22Rv1 (cell line): Measurements from ENCODE around the gene SPTBN1.
A peak's percentile ranks its signal among the peaks of the same experiment; 100 is the strongest.

Experiments used
- H3K27ac ChIP-seq: fragments of 450-650 bp; 2 replicates; pipeline ENCODE4 v1.5.1; 2017
- CTCF ChIP-seq: fragments of 450-650 bp; IDR thresholded peaks from 2 replicates; pipeline ENCODE4 v1.5.1; 2017; ENCODE audit warnings: mild to moderate bottlenecking
- ZFX ChIP-seq: fragments of 450-650 bp; IDR thresholded peaks from 2 replicates; pipeline ENCODE4 v1.6.1; 2017; ENCODE audit warnings: antibody characterized with exemption, borderline replicate concordance

Gene SPTBN1

GRCh38 chr2:54651291-54651690 lies 195.2 kb downstream of the SPTBN1 start:
- H3K27ac ChIP-seq, result no peak overlapping the region
- TF ChIP-seq CTCF, result no peak
- TF ChIP-seq ZFX, result no peak

- no peak overlapping the region for H3K27ac ChIP-seq
- no peak for TF ChIP-seq ZFX
Measured at GRCh38 chr2:54652540-54652939, 196.4 kb downstream of the SPTBN1 start.

GRCh38 chr2:54653572-54654204 lies 197.6 kb downstream of the SPTBN1 start:
- TF ChIP-seq ZFX (no peak), CTCF (no peak)
- H3K27ac ChIP-seq, result no peak overlapping the region

GRCh38 chr2:54655046-54655809 lies 199.1 kb downstream of the SPTBN1 start:
- TF ChIP-seq ZFX, result no peak
- no peak for TF ChIP-seq CTCF
- H3K27ac ChIP-seq, result no peak overlapping the region

GRCh38 chr2:54656863-54657262 lies 200.7 kb downstream of the SPTBN1 start:
- TF ChIP-seq CTCF (no peak), ZFX (no peak)

GRCh38 chr2:54657664-54658083 lies 201.5 kb downstream of the SPTBN1 start:
- no peak overlapping the region for H3K27ac ChIP-seq
- TF ChIP-seq ZFX (no peak), CTCF (peak; percentile 84)

More at GRCh38 chr2:54656863-54657262, 200.7 kb downstream of the SPTBN1 start:
- H3K27ac ChIP-seq, result no peak overlapping the region

GRCh38 chr2:54658564-54659071 lies 202.5 kb downstream of the SPTBN1 start:
- TF ChIP-seq ZFX (no peak), CTCF (no peak)
- no peak overlapping the region for H3K27ac ChIP-seq
